AG10803 (cell line): ENCODE measurements around the gene ADAM33.

ENCODE experiments used
- DNase-seq: peaks from one replicate; pipeline ENCODE4 v3.0.0; 2010; ENCODE audit warnings: low read depth
- H3K4me3 ChIP-seq: 2 replicates; pipeline ENCODE4 v1.5.1; 2011; ENCODE audit warnings: mild to moderate bottlenecking, low read length, control low read depth
- CTCF ChIP-seq: conservative IDR thresholded peaks from 2 replicates; pipeline ENCODE4 v1.5.1; 2011; ENCODE audit warnings: mild to moderate bottlenecking, low read length, control low read depth, inconsistent platforms

Gene ADAM33

DNA sequence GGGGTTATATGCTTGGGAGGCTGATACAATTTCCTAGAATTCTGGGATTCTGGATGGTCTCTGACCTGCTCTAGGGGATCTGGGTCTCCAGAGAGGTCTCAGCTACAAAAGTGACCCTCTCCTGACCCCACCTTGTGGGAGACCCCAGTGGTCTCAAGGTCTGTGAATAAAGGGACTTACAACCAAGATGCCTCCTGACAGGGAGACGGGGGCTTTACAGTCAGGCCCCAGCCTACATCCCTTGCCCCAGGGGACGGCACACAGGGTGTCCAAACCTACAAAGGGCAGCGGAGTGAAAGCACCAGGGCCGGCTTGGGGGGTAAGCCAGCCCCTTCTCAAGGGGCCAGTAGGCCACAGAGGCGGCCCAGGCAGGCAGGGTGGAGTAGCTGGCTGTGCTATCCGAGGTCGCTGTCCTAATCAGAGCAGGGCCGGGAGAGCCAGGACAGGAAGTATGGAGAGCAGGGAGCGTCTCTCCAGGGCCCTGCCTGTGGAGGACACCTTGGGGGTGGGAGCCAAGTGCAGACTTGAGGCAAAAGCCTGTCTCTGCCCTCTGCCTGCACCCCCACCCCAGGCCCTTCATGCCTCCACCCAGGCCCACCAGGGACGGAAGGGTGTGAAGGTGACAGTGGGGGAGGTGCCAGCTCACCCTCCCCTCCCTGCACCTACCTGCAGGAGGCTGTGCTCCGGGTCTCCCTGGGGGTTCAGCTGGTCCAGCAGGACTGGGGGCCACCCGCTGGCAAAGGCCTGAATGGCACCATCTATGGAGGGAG, 22.1 kb downstream of the ADAM33 start:
- no peak overlapping the region for H3K4me3 ChIP-seq
- no peak for DNase-seq
- no peak for TF ChIP-seq CTCF

DNA sequence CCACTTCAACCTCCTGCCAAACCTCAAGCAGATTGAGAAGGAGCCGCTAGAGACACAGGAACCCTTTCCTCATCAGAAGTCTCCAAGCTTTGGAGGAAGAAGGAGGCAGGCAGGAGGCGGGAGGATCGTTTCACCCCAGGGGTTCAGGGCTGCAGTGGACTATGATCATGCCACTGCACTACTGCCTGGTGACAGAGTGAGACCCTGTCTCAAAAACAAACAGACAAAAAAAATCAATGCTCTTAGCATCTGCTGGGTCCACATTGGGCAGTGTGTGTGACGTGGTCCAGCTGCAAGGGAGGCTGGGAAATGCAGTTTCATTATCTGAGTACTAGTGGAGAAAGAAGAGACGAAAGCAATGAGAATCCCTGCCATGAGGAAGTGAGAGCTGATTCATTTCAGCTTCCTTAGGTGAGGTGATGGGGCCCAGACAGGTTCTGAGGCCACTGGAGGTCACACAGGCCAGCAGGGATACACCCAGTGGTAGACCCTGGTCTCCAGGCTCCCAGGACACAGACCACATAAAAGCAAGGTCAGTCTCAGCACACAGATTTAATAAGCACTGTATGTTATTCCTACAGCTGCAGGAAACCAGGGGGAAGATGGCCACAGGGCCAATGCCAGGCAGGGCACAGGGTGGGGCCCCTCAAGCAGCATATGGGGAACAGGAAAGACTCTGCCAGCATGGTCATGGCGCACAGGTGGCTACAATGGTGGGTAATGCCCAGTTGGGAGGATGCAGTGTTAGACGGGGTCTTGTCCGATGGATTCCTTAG, 22.9 kb downstream of the ADAM33 start:
- no peak for TF ChIP-seq CTCF
- H3K4me3 ChIP-seq = no peak overlapping the region
- no peak for DNase-seq

DNA sequence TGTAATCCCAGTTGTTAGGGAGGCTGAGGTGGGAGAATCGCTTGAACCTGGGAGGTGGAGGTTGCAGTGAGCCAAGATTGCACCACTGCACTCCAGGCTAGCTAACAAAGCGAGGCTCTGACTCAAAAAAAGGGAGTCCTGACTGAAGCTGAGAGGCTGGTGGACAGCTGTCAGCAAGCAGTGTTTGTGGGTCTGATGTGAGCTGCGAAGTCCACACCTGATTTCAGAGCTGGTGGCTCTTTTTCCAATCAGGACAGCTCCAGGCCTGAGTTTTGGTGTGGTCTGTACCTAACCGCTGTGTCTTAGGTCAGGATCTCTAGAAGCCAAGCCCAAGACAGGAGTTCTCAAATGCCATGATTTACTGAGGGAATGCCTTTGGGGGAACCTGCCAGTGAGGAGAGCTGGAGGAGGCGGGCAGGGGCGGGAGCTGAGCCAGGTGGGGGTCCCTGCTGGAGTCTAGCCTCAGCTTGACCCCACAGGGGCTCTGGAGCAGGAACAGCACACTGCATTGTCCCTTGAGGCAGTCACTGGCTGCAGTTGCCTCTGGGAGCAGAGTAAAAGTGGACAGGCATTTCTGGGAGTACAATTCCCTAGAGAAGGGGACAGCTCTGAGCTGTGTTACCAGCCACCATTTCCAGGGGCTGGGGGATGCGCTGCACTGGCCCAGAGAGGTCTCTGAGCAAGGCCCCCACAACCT, 23.6 kb downstream of the ADAM33 start:
- no peak for TF ChIP-seq CTCF
- DNase-seq = no peak

DNA sequence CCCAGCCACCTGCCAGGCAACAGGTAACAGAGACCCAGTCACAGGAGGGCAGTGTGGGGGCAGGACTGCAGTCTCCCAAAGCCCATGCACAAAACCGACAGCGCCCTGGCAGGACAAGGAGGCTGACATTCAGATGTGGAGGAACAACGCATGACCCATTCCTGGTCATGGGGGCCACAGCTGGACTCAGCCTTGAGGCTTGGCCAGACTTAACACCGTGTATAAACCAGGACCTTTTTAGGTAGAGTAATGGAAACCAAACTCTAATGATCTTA, 26.7 kb downstream of the ADAM33 start:
- TF ChIP-seq CTCF = no peak
- DNase-seq = no peak
- no peak overlapping the region for H3K4me3 ChIP-seq

More for the DNA sequence above, 23.6 kb downstream of the ADAM33 start:
- no peak overlapping the region for H3K4me3 ChIP-seq

- H3K4me3 ChIP-seq = no peak overlapping the region
- no peak for TF ChIP-seq CTCF
- DNase-seq = no peak
Measured at GRCh38 chr20:3654326-3655130, 27.3 kb downstream of the ADAM33 start.

DNA sequence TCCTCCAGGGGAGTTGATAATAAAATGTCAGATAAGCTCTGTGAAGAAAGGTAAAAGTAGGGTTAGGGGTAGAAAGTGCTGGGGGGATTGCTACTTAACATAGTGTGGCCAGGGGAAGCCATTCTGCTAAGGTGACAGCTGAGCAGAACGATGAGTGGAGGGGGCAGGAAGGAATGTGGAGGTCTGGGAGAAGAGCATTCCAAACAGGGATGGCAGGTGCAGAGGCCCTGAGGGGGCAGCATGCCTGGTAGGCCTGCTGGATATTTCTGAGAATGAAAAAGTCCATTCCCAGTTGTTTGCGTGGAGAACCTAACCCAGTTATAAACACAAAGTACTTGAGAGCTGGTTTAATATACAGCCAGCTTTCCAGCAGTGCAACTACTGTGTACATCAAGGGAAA, 27.9 kb downstream of the ADAM33 start:
- no peak overlapping the region for H3K4me3 ChIP-seq
- no peak for TF ChIP-seq CTCF
- no peak for DNase-seq
